Tibial artery (tissue), 4 donors: ENCODE data around the gene ZFYVE16.
"Not testable (repeated sequence)": the region's sequence is repeated elsewhere in the genome, so short reads cannot be mapped to it uniquely, and the experiment has no call there.

ENCODE experiments used
- DNase-seq, 2 donors: peaks; one replicate each; pipeline ENCODE4 v3.0.0-alpha.2; 2019
- H3K27ac ChIP-seq, 2 donors: fragments of 200-600 bp; sonication (generic) in 1 of 2; 1 replicate in 1 of 2; 2 replicates in 1 of 2; pipeline ENCODE4 v1.5.1; 2018 to 2019; ENCODE audit warnings: mild to moderate bottlenecking in 1 of 2
- H3K27me3 ChIP-seq, 2 donors: fragments of 200-600 bp; sonication (generic) in 1 of 2; one replicate each; pipeline versions ENCODE4 v1.5.1 to v1.6.0; 2016 to 2019
- H3K36me3 ChIP-seq, 3 donors: fragments of 200-600 bp; sonication (generic) in 2 of 3; one replicate each; pipeline ENCODE4 v1.5.1; 2016 to 2019; ENCODE audit warnings: mild to moderate bottlenecking in 2 of 3
- H3K4me1 ChIP-seq, 4 donors: fragments of 200-600 bp; sonication (generic) in 2 of 4; 1 replicate in 3 of 4; 2 replicates in 1 of 4; pipeline ENCODE4 v1.5.1; 2016 to 2019
- H3K4me3 ChIP-seq, 2 donors: fragments of 200-600 bp; sonication (generic) in 1 of 2; 1 replicate in 1 of 2; 2 replicates in 1 of 2; pipeline ENCODE4 v1.5.1; 2018 to 2019; ENCODE audit warnings: mild to moderate bottlenecking in 2 of 2
- H3K9me3 ChIP-seq, 3 donors: fragments of 200-600 bp; sonication (generic) in 1 of 3; one replicate each; pipeline ENCODE4 v1.5.1; 2016 to 2019
- intact Hi-C: fragments of 100-400 bp; cut with DNase I; formaldehyde crosslinking; loops from one replicate; pipeline ENCODE4 v1.15.0; 2023; ENCODE audit warnings: low total_unique reads
- TF ChIP-seq, protein P1 (sequence below), 2 experiments: fragments of 200-600 bp in 1 of 2; fragments of 450-650 bp in 1 of 2; IDR thresholded peaks; one replicate each; pipeline ENCODE4 v1.5.1; 2017 to 2019; ENCODE audit warnings: antibody characterized with exemption in 2 of 2, mild to moderate bottlenecking in 1 of 2, moderate library complexity in 1 of 2

ZFYVE16 gene

DNA sequence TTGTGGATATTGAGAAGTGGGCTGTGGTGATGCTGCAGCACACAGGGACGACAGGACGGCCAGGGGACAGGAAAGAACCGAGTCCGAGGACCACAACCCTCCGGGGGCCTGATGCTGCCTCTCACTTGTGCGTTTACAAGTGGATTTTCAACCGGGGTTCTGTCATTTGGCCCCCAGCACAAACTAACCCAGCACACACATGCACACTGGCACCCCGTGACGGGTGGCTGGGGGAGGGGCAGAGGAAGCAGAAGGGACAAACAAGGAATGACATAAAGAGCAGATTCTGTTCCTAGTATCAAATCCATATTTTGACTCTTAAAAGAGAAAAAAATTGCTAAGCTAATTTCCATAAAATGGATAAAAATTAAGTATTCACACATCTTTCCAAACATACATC, 18.3 kb upstream of the ZFYVE16 start:
- TF ChIP-seq, protein P1, sequence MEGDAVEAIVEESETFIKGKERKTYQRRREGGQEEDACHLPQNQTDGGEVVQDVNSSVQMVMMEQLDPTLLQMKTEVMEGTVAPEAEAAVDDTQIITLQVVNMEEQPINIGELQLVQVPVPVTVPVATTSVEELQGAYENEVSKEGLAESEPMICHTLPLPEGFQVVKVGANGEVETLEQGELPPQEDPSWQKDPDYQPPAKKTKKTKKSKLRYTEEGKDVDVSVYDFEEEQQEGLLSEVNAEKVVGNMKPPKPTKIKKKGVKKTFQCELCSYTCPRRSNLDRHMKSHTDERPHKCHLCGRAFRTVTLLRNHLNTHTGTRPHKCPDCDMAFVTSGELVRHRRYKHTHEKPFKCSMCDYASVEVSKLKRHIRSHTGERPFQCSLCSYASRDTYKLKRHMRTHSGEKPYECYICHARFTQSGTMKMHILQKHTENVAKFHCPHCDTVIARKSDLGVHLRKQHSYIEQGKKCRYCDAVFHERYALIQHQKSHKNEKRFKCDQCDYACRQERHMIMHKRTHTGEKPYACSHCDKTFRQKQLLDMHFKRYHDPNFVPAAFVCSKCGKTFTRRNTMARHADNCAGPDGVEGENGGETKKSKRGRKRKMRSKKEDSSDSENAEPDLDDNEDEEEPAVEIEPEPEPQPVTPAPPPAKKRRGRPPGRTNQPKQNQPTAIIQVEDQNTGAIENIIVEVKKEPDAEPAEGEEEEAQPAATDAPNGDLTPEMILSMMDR (IDR thresholded peaks at IDR 0.05) = no peak
- Histone ChIP-seq H3K27ac (no peak overlapping the region), H3K4me3 (no peak overlapping the region), H3K27me3 (no peaks in the 10 kb centered on the region), H3K4me1 (no peaks in the 10 kb centered on the region), H3K36me3 (no peaks in the 10 kb centered on the region), H3K9me3 (no peaks in the 10 kb centered on the region)
- intact Hi-C loops = no loop called here
- DNase-seq = peak; percentile 47 to 69

DNA sequence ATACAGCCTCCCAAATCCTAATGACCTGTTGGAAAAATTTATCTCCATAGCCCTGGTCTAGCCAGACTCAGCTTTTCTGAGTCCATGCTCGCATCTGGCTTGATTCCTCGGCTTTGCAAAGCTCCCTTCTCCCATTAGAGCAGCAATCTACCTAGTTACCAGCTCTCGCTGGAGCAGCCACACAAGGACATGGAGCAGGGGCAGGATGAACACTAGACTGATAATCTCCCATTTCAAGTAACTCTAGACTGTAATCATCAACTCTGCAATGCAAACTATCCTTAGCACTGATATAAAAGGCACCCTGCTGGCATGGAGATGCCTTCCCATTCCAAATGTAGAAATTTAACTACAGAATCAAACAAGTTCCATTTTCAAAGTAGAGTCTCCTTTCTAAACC, 17.5 kb upstream of the ZFYVE16 start:
- H3K36me3 ChIP-seq, H3K27me3 ChIP-seq, DNase-seq, H3K27ac ChIP-seq, H3K4me1 ChIP-seq, intact Hi-C loops, H3K4me3 ChIP-seq, H3K9me3 ChIP-seq: not testable (repeated sequence)

DNA sequence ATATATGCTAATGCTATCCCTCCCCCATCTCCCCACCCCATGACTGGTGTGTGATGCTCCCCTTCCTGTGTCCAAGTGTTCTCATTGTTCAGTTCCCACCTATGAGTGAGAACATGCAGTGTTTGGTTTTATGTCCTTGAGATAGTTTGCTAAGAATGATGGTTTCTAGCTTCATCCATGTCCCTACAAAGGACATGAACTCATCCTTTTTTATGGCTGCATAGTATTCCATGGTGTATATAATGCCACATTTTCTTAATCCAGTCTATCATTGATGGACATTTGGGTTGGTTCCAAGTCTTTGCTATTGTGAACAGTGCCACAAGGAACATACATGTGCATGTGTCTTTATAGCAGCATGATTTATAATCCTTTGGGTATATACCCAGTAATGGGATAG, 16.6 kb upstream of the ZFYVE16 start:
- H3K36me3 ChIP-seq, H3K4me3 ChIP-seq, intact Hi-C loops, H3K4me1 ChIP-seq, H3K27ac ChIP-seq, H3K27me3 ChIP-seq, DNase-seq, H3K9me3 ChIP-seq: not testable (repeated sequence)

DNA sequence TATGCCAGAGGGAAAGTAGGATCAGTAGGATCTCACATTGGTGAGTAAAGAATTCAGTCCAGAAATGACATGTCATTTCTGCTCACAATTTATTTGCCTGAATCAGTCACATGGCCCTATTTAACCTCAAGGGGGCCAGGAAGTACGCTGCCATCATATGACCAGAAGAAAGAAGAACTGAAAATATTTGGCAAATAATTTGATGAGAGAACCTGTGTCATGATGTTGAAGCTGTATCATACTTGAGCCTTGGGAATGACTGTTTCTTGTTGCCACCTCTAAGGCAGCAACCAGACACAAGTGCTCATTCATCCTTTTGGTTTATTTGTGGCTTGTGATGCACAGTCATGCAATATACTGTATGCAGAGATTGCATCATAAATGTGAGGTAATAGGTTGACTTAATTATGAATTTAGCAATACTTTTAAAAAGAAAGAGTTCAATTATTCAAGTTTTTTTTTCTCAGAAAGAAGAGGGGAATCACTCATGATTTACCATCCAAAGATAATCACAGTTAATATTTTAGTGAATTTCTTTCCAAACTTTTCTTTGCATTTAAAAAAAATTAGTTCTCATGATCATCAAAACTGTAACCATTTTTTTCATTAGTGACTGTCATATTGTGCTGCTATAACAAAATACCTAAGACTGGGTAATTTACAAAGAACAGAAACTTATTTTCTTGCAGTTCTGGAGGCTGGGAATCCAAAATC, 8.2 kb upstream of the ZFYVE16 start:
- Histone ChIP-seq H3K27ac (no peak overlapping the region), H3K36me3 (no peaks in the 10 kb centered on the region), H3K9me3 (no peaks in the 10 kb centered on the region), H3K4me3 (no peak overlapping the region), H3K4me1 (no peaks in the 10 kb centered on the region), H3K27me3 (no peaks in the 10 kb centered on the region)
- intact Hi-C loops = no loop called here
- DNase-seq = no peak
- TF ChIP-seq, protein P1 (IDR thresholded peaks at IDR 0.05) = no peak

DNA sequence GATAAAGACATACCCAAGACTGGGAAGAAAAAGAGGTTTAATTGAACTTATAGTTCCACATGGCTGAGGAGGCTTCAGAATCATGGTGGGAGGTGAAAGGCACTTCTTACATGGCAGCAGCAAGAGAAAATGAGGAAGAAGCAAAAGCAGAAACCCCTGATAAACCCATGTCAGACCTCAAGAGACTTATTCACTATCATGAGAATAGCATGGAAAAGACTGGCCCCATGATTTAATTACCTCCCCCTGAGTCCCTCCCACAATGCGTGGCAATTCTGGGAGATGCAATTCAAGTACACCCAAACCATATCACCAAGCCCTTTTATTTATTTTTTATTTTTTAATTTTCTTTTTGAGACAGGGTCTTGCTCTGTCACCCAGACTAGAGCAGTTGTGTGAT, 7.5 kb upstream of the ZFYVE16 start:
- intact Hi-C loops, H3K27me3 ChIP-seq, H3K4me1 ChIP-seq, H3K36me3 ChIP-seq, H3K9me3 ChIP-seq, H3K27ac ChIP-seq, H3K4me3 ChIP-seq, DNase-seq: not testable (repeated sequence)

DNA sequence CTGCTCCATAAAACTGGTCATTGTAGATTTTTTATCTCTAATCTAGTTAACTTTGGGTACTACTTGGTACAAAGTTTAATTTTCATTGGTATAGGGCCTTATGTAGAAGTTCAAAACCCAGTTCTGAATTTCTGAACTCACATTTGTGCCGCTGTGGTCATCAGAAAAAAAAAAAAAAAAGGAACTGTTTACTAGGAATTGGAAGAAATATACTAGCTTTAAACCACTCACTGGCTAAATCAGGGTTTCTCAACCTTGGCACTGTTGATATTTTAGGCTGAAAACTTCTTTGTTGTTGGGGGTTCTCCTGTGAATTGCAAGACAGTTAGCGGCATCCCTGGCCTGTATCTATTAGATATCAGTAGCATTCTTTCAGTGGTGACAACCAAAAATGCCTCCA, 4.1 kb upstream of the ZFYVE16 start:
- no peak overlapping the region for H3K27ac ChIP-seq
- TF ChIP-seq, protein P1 (IDR thresholded peaks at IDR 0.05) = no peak
- H3K27me3 ChIP-seq = no peaks in the 10 kb centered on the region
- H3K36me3 ChIP-seq = no peaks in the 10 kb centered on the region
- no peaks in the 10 kb centered on the region for H3K9me3 ChIP-seq
- no peak for DNase-seq
- H3K4me3 ChIP-seq = no peak overlapping the region
- intact Hi-C loops = no loop called here
- H3K4me1 ChIP-seq = peaks cover 0 to 10% (median 2%) of the 10 kb centered on the region in 4 donors

DNA sequence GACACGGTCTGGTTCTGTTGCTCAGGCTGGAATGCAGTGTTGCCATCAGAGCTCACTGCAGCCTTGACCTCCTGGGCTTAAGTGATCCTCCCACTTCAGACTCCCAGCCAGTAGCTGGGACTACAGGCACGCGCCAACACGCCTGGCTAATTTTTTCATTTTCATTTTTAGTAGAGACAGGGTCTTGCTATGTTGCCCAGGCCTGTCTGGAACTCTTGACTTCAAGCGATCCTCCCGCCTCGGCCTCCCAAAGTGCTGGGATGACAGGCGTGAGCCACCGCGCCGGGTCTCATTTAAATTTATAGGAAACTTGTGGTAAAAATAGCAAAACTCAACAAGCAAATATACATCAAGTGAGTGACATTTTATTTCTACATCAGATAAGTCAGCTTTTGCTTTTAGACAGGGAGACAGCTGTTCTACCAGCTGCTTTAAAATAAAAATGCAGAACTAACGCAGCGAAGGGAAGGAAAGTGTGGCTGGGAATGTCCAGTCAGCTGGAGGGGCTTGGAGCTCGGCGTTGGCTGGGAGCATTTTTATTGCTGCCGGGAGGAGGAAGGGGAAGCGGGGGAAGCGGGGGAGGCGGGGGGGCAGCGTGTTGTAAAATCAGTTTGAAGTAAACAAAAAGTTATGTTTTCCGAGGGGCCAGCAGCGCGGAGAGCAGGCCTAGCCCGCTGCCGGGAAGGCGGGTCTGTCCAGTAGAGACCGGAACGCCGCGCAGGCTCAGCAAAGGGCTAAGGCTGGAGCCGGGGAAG, 707 bp upstream of the ZFYVE16 start:
- H3K4me3 ChIP-seq = peak overlapping the region; percentile 96
- peak; percentile 22 to 65 for DNase-seq
- TF ChIP-seq, protein P1 (IDR thresholded peaks at IDR 0.05) = no peak
- peak overlapping the region; percentile 96 to 99 for H3K27ac ChIP-seq
- peaks cover 0 to 36% (median 12%) of the 10 kb centered on the region in 4 donors for H3K4me1 ChIP-seq
- intact Hi-C loops = loop anchor here (5.0 kb wide), 1 partner anchor 75 kb away; no protein-coding TSS in a partner anchor
- no peaks in the 10 kb centered on the region for H3K36me3 ChIP-seq
- no peaks in the 10 kb centered on the region for H3K9me3 ChIP-seq
- H3K27me3 ChIP-seq = no peaks in the 10 kb centered on the region
